Fibroblast of mammary gland (primary cell): ENCODE results near the gene ATXN7L1.

Experiments used
- DNase-seq: peaks from one replicate; pipeline ENCODE4 v3.0.0-alpha.2; 2010; ENCODE audit warnings: low read depth
- H3K4me3 ChIP-seq: 2 replicates; pipeline ENCODE4 v1.5.1; 2011; ENCODE audit warnings: low read depth, mild to moderate bottlenecking, low read length, moderate library complexity; ENCODE audit not compliant: control insufficient read depth
- TF ChIP-seq, protein P1 (sequence below): conservative IDR thresholded peaks from 2 replicates; pipeline ENCODE4 v1.5.1; 2011; ENCODE audit warnings: low read depth, low read length, inconsistent platforms; ENCODE audit not compliant: control insufficient read depth, insufficient read depth

ATXN7L1 gene

DNA sequence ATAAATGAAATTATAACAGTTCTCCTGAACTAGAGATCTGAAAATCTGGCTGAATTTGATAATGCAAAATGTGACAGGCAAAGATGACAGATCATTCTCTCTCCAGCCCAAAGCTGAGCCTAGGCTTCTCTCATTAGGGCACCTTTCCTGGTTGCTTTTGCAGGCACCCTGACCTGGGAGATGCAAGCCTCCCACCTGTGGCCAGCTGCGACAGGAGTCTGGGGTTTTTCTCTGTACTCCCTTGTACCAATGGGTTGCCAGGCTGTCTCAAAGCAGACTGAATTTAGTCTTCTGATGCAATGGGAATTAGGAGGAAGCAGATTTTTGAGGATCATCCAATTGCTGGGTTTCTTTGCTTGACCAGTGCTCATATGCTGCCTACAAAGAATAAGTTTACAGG lies 210.1 kb downstream of the ATXN7L1 start:
- H3K4me3 ChIP-seq, result no peak overlapping the region
- TF ChIP-seq, protein P1, sequence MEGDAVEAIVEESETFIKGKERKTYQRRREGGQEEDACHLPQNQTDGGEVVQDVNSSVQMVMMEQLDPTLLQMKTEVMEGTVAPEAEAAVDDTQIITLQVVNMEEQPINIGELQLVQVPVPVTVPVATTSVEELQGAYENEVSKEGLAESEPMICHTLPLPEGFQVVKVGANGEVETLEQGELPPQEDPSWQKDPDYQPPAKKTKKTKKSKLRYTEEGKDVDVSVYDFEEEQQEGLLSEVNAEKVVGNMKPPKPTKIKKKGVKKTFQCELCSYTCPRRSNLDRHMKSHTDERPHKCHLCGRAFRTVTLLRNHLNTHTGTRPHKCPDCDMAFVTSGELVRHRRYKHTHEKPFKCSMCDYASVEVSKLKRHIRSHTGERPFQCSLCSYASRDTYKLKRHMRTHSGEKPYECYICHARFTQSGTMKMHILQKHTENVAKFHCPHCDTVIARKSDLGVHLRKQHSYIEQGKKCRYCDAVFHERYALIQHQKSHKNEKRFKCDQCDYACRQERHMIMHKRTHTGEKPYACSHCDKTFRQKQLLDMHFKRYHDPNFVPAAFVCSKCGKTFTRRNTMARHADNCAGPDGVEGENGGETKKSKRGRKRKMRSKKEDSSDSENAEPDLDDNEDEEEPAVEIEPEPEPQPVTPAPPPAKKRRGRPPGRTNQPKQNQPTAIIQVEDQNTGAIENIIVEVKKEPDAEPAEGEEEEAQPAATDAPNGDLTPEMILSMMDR, result no peak
- DNase-seq, result no peak

DNA sequence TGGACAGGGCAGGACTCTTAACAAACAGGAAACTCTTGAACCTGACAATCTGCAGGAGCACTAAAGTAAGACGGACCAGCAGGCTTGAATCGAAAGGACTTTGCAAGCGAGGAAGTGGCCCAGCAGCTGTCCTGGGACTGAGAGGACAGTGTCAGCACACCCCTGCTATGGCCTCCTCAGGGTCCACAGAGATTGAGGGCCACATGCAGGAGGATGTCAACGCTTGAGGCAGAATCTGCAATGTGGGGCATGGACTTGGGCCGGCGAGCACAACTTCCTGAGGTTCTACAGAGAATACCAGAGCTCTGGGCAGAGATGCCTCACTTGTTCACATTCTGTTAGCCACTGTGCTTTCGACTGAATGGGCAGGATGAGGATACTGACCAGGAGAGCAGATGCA lies 210.7 kb downstream of the ATXN7L1 start:
- no peak overlapping the region for H3K4me3 ChIP-seq
- TF ChIP-seq, protein P1, result no peak
- no peak for DNase-seq

DNA sequence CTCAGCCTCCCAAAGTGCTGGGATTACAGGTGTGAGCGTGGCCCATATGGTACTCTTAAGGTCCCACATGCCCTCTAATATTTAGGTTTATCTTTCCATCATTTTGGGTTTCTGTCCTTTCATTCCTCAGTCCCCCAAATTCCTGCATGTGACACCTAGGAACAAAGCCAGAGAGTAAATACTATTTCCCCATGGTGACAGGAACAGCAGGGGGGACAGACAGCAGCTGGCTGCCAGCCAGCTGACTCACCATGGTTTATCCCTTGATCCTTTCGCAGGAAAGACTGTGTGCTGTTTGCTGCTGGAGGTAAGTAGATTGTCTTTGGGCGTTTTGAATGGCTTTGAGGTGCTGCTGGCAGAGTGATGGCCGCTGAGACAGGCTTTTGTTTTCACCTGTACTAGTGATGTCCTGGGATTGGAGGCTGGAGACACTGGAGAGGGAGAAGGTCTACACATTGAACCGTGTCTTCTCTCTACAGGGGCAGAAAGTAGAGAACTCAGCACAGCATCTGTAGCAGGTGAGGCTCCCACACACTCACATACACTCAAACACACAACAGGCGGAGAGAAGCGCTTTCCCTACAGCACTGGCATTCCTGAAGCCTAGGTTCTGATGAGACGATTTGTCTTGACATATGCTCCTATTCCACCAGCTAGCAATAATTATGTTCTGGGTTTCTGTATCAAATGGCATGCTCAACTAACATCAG lies 211.4 kb downstream of the ATXN7L1 start:
- DNase-seq, result no peak
- no peak overlapping the region for H3K4me3 ChIP-seq
- TF ChIP-seq, protein P1, result no peak

DNA sequence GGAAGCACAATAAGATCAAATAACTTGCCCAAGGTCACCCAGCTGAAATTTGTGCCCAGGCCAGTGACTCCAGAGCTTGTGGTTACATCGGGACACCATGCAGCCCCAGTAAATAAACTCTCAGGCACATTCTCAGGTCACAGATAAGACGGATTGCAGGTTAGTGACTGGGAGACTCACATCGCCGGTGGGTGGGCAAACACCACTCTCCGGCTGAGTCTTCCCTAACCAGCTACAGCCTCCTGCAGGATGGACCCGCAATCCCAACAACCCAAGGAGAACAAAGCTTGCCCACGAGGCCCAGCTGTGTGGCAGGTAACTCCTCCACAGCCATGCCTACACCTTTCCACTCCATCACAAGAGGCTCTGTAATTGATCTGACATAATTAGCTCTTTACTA lies 213.4 kb downstream of the ATXN7L1 start:
- TF ChIP-seq, protein P1, result no peak
- H3K4me3 ChIP-seq, result no peak overlapping the region
- DNase-seq, result no peak

DNA sequence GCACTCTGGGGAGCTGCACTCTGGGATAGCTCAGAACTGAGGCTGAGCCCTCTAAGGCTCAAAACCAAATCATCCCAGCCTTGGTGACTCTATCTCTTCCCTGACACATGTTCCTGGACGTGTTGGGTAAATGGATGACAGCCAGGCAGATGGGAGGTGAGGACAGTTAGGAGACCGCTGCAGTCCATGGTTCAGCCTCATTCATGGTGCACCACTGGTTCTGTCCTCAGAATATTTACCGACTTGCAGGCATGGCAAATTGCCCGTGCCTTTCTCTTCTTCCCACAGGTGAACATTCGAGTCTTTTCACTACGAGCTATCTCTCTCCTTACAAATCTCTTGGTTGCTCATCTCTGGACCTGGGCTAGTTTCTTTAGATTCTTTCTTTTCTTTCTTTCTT lies 214.8 kb downstream of the ATXN7L1 start:
- H3K4me3 ChIP-seq, result no peak overlapping the region
- TF ChIP-seq, protein P1, result no peak
- DNase-seq, result no peak

DNA sequence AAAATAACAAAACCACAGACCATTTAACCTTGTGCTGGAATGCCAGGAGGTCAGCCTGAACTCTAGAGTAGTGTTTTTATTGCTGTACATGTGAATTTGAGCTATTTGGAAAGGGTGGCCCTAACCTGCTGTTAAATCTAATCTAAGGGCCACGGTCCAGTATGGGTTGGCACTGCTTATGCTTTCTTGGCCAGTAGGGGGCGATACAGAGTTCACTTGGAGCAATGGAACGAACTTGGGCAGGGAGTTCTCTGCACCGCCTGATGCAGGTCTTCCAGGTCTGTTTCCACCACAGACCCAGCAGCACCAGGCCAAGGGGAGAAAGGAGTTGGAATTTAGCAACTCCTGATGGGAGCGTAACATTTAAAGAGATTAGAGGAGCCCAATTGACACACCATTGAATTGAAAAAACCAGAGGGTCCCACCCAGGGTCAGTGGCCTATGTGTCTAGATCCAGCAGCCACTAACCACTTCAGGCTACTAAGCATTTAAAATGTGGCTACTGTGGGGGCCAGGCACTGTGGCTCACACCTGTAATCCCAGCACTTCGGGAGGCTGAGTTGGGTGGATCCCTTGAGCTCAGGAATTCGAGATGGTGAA lies 219.4 kb downstream of the ATXN7L1 start:
- no peak overlapping the region for H3K4me3 ChIP-seq
- DNase-seq, result peak; percentile 43
- TF ChIP-seq, protein P1, result peak; percentile 68
